GM23248 (cell line): ENCODE data around the gene EP300. TPM values are rescaled to one million over a fixed set of nuclear protein-coding genes. Genes with fewer than 3 reads are reported as not detected.

Experiments used
- DNase-seq: peaks from one replicate; pipeline ENCODE4 v3.0.0-alpha.2; 2015
- H2AFZ ChIP-seq: fragments of 200-600 bp; sonication (generic); 2 replicates; pipeline ENCODE4 v1.6.1; 2016; ENCODE audit warnings: antibody characterized with exemption
- H3F3A ChIP-seq: fragments of 200-600 bp; sonication (generic); 2 replicates; pipeline ENCODE4 v1.6.1; 2016; ENCODE audit warnings: mild to moderate bottlenecking, antibody characterized with exemption, mixed run types; ENCODE audit not compliant: insufficient read depth
- H3K27ac ChIP-seq: fragments of 200-600 bp; sonication (generic); 2 replicates; pipeline ENCODE4 v1.5.1; 2016; ENCODE audit warnings: mild to moderate bottlenecking
- H3K27me3 ChIP-seq: fragments of 200-600 bp; sonication (generic); replicated peaks from 2 replicates; pipeline ENCODE4 v1.6.1; 2016; ENCODE audit warnings: mild to moderate bottlenecking; ENCODE audit not compliant: insufficient read depth
- H3K36me3 ChIP-seq: fragments of 200-600 bp; sonication (generic); 2 replicates; pipeline ENCODE4 v1.6.1; 2016; ENCODE audit warnings: low read depth, mild to moderate bottlenecking
- H3K4me1 ChIP-seq: fragments of 200-600 bp; sonication (generic); 2 replicates; pipeline ENCODE4 v1.6.1; 2016; ENCODE audit warnings: mild to moderate bottlenecking; ENCODE audit not compliant: insufficient read depth
- H3K4me2 ChIP-seq: fragments of 200-600 bp; sonication (generic); one replicate; pipeline ENCODE4 v1.6.1; 2016; ENCODE audit warnings: mild to moderate bottlenecking; ENCODE audit not compliant: unreplicated experiment
- H3K4me3 ChIP-seq: fragments of 200-600 bp; sonication (generic); 2 replicates; pipeline ENCODE4 v1.5.1; 2016; ENCODE audit warnings: mild to moderate bottlenecking
- H3K79me2 ChIP-seq: fragments of 200-600 bp; sonication (generic); 2 replicates; pipeline ENCODE4 v1.6.1; 2016; ENCODE audit warnings: mild to moderate bottlenecking; ENCODE audit not compliant: insufficient read depth
- H3K9ac ChIP-seq: fragments of 200-600 bp; sonication (generic); 2 replicates; pipeline ENCODE4 v1.6.1; 2016; ENCODE audit warnings: mild to moderate bottlenecking
- H3K9me2 ChIP-seq: fragments of 200-600 bp; sonication (generic); 2 replicates; pipeline ENCODE4 v1.6.1; 2016; ENCODE audit warnings: mixed run types, mild to moderate bottlenecking, moderate library complexity; ENCODE audit not compliant: insufficient read depth
- H3K9me3 ChIP-seq: fragments of 200-600 bp; sonication (generic); one replicate; pipeline ENCODE4 v1.6.1; 2017; ENCODE audit warnings: low read depth
- H4K20me1 ChIP-seq: fragments of 200-600 bp; sonication (generic); 2 replicates; pipeline ENCODE4 v1.6.0; 2016; ENCODE audit not compliant: insufficient read depth
- EZH2 ChIP-seq: fragments of 200-600 bp; sonication (generic); IDR thresholded peaks from 2 replicates; pipeline ENCODE4 v1.6.1; 2018; ENCODE audit warnings: antibody characterized with exemption, mild to moderate bottlenecking; ENCODE audit not compliant: insufficient read depth, poor library complexity, severe bottlenecking
- EZH2phosphoT487 ChIP-seq: fragments of 200-600 bp; sonication (generic); IDR thresholded peaks from 2 replicates; pipeline ENCODE4 v1.6.1; 2018; ENCODE audit warnings: antibody characterized with exemption, moderate library complexity, mild to moderate bottlenecking, low read depth; ENCODE audit not compliant: insufficient read depth
- WGBS, 2 experiments: methylation state at CpG; one replicate each; pipeline ENCODE4 v1.1.6; 2015 to 2017; ENCODE audit warnings: low lambda C conversion rate in 2 of 2, low coverage in 1 of 2; ENCODE audit errors: missing lambda C conversion rate in 2 of 2; 5-methylcytosine and 5-hydroxymethylcytosine counted together
- in situ Hi-C: fragments of 300-500 bp; cut with MboI; formaldehyde crosslinking; loops from 2 replicates; pipeline ENCODE4 v1.15.0; 2020
- polyA plus RNA-seq: library from polyadenylated mRNA; unstranded; fragments of >200 nt; fragmentation: Nextera tagmentation; extraction: Ambion mirVana; gene quantifications from 2 replicates; pipeline ENCODE4 v1.2.1, GENCODE V29; 2016
- total RNA-seq: library from RNA; depleted of rRNA; stranded (reverse); fragments of >200 nt; shearing (Covaris generic); gene quantifications from 2 replicates; pipeline ENCODE4 v1.2.3, GENCODE V29; 2014

EP300 gene
- total and polyA plus RNA-seq, 2 experiments from 2014 or later, result 11.4 to 18.8 TPM

DNA sequence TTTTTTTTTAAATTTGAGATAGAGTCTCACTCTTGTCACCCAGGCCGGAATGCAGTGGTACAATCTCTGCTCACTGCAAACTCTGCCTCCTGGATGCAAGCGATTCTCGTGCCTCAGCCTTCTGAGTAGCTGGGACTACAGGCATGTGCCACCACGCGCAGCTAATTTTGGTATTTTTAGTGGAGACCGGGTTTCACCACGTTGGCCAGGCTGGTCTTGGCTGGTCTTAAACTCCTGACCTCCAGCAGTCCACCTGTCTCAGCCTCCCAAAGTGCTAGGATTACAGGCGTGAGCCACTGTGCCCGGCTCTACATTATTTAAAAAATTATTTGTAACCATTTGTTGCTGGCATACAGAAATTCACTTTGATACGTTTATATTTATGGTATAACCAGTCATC, 18.6 kb downstream of the EP300 start:
- TF ChIP-seq EZH2, result no peak
- TF ChIP-seq EZH2phosphoT487, result no peak
- WGBS, 2 experiments, result 88 to 92% methylated on average over 10 of the region's 10 CpGs
- Histone ChIP-seq H3K4me1 (0 out of 2 replicates have a peak, but pooled peaks cover 5% of the 10 kb centered on the region), H3K9me3 (no peaks in the 10 kb centered on the region), H3K27ac (no peak overlapping the region), H3K4me3 (no peak overlapping the region), H3K9me2 (no peaks in the 10 kb centered on the region), H3K4me2 (no peak overlapping the region), H3F3A (peaks cover 10% of the 10 kb centered on the region; the same call in 1 of the 2 replicates), H3K79me2 (peaks cover 100% of the 10 kb centered on the region), H3K36me3 (no peaks in the 10 kb centered on the region), H2AFZ (no peak overlapping the region), H3K27me3 (no peaks in the 10 kb centered on the region), H4K20me1 (peaks cover 20% of the 10 kb centered on the region; the same call in 1 of the 2 replicates), H3K9ac (no peak overlapping the region)
- in situ Hi-C loops, result loop anchor here (25.0 kb wide), 1 partner anchor 174 kb away; no protein-coding TSS in a partner anchor
- DNase-seq, result no peak

DNA sequence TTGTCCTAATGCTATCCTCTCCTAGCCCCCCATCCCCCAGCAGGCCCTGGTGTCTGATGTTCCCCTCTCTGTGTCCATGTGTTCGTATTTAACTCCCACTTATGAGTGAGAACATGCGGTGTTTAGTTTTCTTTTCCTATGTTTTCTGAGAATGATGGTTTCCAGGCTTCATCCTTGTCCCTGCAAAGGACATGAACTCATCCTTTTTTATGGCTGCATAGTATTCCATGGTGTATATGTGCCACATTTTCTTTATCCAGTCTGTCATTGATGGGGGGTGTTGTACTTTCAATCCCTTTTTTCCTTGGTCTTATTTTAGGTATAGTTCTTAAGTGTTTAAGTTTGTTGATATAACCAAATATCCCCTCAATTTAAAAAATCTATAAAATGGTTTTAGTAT, 23.9 kb downstream of the EP300 start:
- Histone ChIP-seq H3K36me3 (peaks cover 12% of the 10 kb centered on the region; the same call in 1 of the 2 replicates), H2AFZ (no peak overlapping the region), H3K9me3 (no peaks in the 10 kb centered on the region), H3K4me2 (no peak overlapping the region), H3K4me3 (no peak overlapping the region), H3F3A (no peaks in the 10 kb centered on the region), H4K20me1 (peaks cover 16% of the 10 kb centered on the region; the same call in 1 of the 2 replicates), H3K9me2 (no peaks in the 10 kb centered on the region), H3K27me3 (no peaks in the 10 kb centered on the region), H3K27ac (no peak overlapping the region), H3K4me1 (no peaks in the 10 kb centered on the region), H3K79me2 (peaks cover 100% of the 10 kb centered on the region), H3K9ac (no peak overlapping the region)
- DNase-seq, result no peak
- TF ChIP-seq EZH2, result no peak
- TF ChIP-seq EZH2phosphoT487, result no peak
- WGBS, 2 experiments, result 95 to 97% methylated on average over 2 of the region's 2 CpGs
- in situ Hi-C loops, result loop anchor here (25.0 kb wide), 1 partner anchor 179 kb away; no protein-coding TSS in a partner anchor

DNA sequence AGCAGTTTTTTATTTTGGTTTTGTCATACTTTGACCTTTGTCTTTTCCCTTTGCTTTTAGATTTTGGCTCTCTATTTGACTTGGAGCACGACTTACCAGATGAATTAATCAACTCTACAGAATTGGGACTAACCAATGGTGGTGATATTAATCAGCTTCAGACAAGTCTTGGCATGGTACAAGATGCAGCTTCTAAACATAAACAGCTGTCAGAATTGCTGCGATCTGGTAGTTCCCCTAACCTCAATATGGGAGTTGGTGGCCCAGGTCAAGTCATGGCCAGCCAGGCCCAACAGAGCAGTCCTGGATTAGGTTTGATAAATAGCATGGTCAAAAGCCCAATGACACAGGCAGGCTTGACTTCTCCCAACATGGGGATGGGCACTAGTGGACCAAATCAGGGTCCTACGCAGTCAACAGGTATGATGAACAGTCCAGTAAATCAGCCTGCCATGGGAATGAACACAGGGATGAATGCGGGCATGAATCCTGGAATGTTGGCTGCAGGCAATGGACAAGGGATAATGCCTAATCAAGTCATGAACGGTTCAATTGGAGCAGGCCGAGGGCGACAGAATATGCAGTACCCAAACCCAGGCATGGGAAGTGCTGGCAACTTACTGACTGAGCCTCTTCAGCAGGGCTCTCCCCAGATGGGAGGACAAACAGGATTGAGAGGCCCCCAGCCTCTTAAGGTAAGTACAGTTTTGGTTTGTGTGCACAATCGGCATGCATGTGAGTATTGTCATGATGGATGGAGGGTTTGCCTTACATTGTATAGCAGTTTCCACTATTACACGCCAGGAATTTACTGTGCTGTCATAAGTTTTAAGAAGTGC, 25.0 kb downstream of the EP300 start:
- H3K9me2 ChIP-seq, result no peaks in the 10 kb centered on the region
- H3F3A ChIP-seq, result no peaks in the 10 kb centered on the region
- WGBS, 2 experiments, result 71 to 75% methylated on average over 9 of the region's 9 CpGs
- no peak overlapping the region for H3K4me3 ChIP-seq
- H3K4me1 ChIP-seq, result no peaks in the 10 kb centered on the region
- no peak overlapping the region for H3K9ac ChIP-seq
- no peak overlapping the region for H3K4me2 ChIP-seq
- H3K79me2 ChIP-seq, result peaks cover 100% of the 10 kb centered on the region
- H2AFZ ChIP-seq, result no peak overlapping the region
- no peak for TF ChIP-seq EZH2phosphoT487
- no peak for TF ChIP-seq EZH2
- no peaks in the 10 kb centered on the region for H3K9me3 ChIP-seq
- no peaks in the 10 kb centered on the region for H3K27me3 ChIP-seq
- no peak for DNase-seq
- in situ Hi-C loops, result loop anchor here (25.0 kb wide), 1 partner anchor 180 kb away; no protein-coding TSS in a partner anchor
- no peak overlapping the region for H3K27ac ChIP-seq
- H4K20me1 ChIP-seq, result peaks cover 16% of the 10 kb centered on the region; the same call in 1 of the 2 replicates
- peaks cover 12% of the 10 kb centered on the region; the same call in 1 of the 2 replicates for H3K36me3 ChIP-seq

DNA sequence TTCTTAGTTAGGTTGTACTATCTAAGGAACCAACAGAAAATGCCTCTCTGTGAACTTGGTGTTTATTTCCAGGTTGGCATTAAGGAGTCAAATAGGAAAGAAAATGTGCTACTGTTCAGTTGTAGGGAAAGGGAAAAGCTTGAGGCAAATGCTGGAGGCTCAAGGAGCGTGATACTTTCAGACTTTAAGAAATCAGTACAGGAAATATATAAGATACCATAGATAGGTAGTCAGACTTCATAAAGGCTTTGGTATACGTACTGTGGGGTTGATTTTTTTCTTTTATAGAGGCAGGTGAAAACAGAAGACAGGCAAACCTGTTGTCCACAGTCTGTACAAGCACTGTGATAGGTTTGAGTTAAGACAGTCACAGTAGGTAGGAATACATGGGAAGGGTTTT, 30.8 kb downstream of the EP300 start:
- DNase-seq, result no peak
- H3K9ac ChIP-seq, result no peak overlapping the region
- in situ Hi-C loops, result loop anchor here (25.0 kb wide), 1 partner anchor 186 kb away; no protein-coding TSS in a partner anchor
- H3K4me3 ChIP-seq, result no peak overlapping the region
- no peaks in the 10 kb centered on the region for H3F3A ChIP-seq
- H3K9me2 ChIP-seq, result no peaks in the 10 kb centered on the region
- no peak overlapping the region for H2AFZ ChIP-seq
- H4K20me1 ChIP-seq, result no peaks in the 10 kb centered on the region
- peaks cover 99% of the 10 kb centered on the region for H3K79me2 ChIP-seq
- H3K9me3 ChIP-seq, result no peaks in the 10 kb centered on the region
- H3K27me3 ChIP-seq, result no peaks in the 10 kb centered on the region
- no peak for TF ChIP-seq EZH2phosphoT487
- WGBS, 2 experiments, result 88 to 91% methylated on average over 2 of the region's 2 CpGs
- no peak overlapping the region for H3K27ac ChIP-seq
- H3K4me1 ChIP-seq, result no peaks in the 10 kb centered on the region
- H3K36me3 ChIP-seq, result peaks cover 25% of the 10 kb centered on the region
- H3K4me2 ChIP-seq, result no peak overlapping the region
